Gastrocnemius medialis (tissue), 4 donors: Measurements from ENCODE around the gene UBA6. TPM values are rescaled to one million over a fixed set of nuclear protein-coding genes. Genes with fewer than 3 reads are reported as not detected.
A peak's percentile ranks its signal among the peaks of the same experiment; 100 is the strongest.

Experiments
- ATAC-seq, 2 donors: fragments of 150-250 bp; one replicate each; pipeline ENCODE4 v1.9.1; 2016
- DNase-seq, 2 donors: peaks; one replicate each; pipeline ENCODE4 v3.0.0-alpha.2; 2019
- H3K27ac ChIP-seq, 4 donors: fragments of 200-600 bp; sonication (generic); 1 replicate in 1 of 4; 2 replicates in 3 of 4; pipeline ENCODE4 v1.5.1; 2016 to 2018; ENCODE audit warnings: mild to moderate bottlenecking in 2 of 4, moderate library complexity in 1 of 4
- H3K27me3 ChIP-seq, 3 donors: fragments of 200-600 bp; sonication (generic) in 2 of 3; 1 replicate in 1 of 3; 2 replicates in 2 of 3; pipeline versions ENCODE4 v1.5.1 to v1.6.0; 2016 to 2019; ENCODE audit warnings: mild to moderate bottlenecking in 1 of 3, moderate library complexity in 1 of 3
- H3K36me3 ChIP-seq, 2 donors: fragments of 200-600 bp; sonication (generic) in 1 of 2; one replicate each; pipeline ENCODE4 v1.5.1; 2017 to 2018
- H3K4me1 ChIP-seq, 2 donors: fragments of 200-600 bp; sonication (generic) in 1 of 2; one replicate each; pipeline ENCODE4 v1.5.1; 2016 to 2017; ENCODE audit warnings: mild to moderate bottlenecking in 2 of 2
- H3K4me3 ChIP-seq, 4 donors: fragments of 200-600 bp; sonication (generic) in 3 of 4; 1 replicate in 1 of 4; 2 replicates in 3 of 4; pipeline ENCODE4 v1.5.1; 2016 to 2019; ENCODE audit warnings: mild to moderate bottlenecking in 2 of 4
- H3K9me3 ChIP-seq, 3 donors: fragments of 200-600 bp; sonication (generic) in 2 of 3; 1 replicate in 1 of 3; 2 replicates in 2 of 3; pipeline ENCODE4 v1.5.1; 2016 to 2019
- POLR2A ChIP-seq, 2 donors: fragments of 450-650 bp; IDR thresholded peaks; one replicate each; pipeline ENCODE4 v1.6.1; 2017; ENCODE audit warnings: antibody characterized with exemption in 2 of 2, mild to moderate bottlenecking in 2 of 2, moderate library complexity in 2 of 2
- in situ Hi-C, 4 donors: fragments of 200-750 bp; cut with MboI; loops; one replicate each; pipeline versions ENCODE4 v1.15.0 to v1.8.0; 2017; ENCODE audit warnings: low sequenced_read_pairs in 4 of 4
- intact Hi-C: fragments of 100-400 bp; cut with DNase I; formaldehyde crosslinking; loops from one replicate; pipeline ENCODE4 v1.15.1; 2023; ENCODE audit warnings: low total_unique reads
- total RNA-seq, 4 donors: library from RNA; depleted of rRNA; stranded (reverse); fragments of >200 nt; gene quantifications; one replicate each; pipeline versions ENCODE4 v1.1.0 to v1.2.3, GENCODE V29; 2016
- TF ChIP-seq, protein P1 (sequence below), 5 experiments: fragments of 450-650 bp in 3 of 5; fragments of 200-600 bp in 2 of 5; sonication (generic) in 2 of 5; IDR thresholded peaks in 4 of 5; conservative IDR thresholded peaks in 1 of 5; 1 replicate in 4 of 5; 2 replicates in 1 of 5; pipeline ENCODE4 v1.5.1; 2016 to 2019; ENCODE audit warnings: antibody characterized with exemption in 5 of 5, mild to moderate bottlenecking in 3 of 5, moderate library complexity in 3 of 5

The UBA6 gene
- total RNA-seq, 4 donors from 2014 or later, result 38.9 to 103 (median 46.3) TPM

GRCh38 chr4:67576538-67576937 lies 124.4 kb downstream of the UBA6 start:
- Histone ChIP-seq H3K27me3 (no peaks in the 10 kb centered on the region), H3K4me3 (no peak overlapping the region), H3K4me1 (no peaks in the 10 kb centered on the region), H3K27ac (no peak overlapping the region), H3K36me3 (no peaks in the 10 kb centered on the region), H3K9me3 (no peaks in the 10 kb centered on the region)
- DNase-seq, result no peak
- in situ Hi-C loops (no loop called here), intact Hi-C loops (no loop called here)
- TF ChIP-seq POLR2A (IDR thresholded peaks at IDR 0.05), result no peak
- TF ChIP-seq, protein P1, sequence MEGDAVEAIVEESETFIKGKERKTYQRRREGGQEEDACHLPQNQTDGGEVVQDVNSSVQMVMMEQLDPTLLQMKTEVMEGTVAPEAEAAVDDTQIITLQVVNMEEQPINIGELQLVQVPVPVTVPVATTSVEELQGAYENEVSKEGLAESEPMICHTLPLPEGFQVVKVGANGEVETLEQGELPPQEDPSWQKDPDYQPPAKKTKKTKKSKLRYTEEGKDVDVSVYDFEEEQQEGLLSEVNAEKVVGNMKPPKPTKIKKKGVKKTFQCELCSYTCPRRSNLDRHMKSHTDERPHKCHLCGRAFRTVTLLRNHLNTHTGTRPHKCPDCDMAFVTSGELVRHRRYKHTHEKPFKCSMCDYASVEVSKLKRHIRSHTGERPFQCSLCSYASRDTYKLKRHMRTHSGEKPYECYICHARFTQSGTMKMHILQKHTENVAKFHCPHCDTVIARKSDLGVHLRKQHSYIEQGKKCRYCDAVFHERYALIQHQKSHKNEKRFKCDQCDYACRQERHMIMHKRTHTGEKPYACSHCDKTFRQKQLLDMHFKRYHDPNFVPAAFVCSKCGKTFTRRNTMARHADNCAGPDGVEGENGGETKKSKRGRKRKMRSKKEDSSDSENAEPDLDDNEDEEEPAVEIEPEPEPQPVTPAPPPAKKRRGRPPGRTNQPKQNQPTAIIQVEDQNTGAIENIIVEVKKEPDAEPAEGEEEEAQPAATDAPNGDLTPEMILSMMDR (IDR thresholded peaks at IDR 0.05 in 4 of 5, conservative IDR thresholded peaks at IDR 0.05 in 1 of 5), result no peak
- ATAC-seq, result no peak

- intact Hi-C loops (no loop called here), in situ Hi-C loops (no loop called here)
- no peak for TF ChIP-seq POLR2A (IDR thresholded peaks at IDR 0.05)
- TF ChIP-seq, protein P1 (IDR thresholded peaks at IDR 0.05 in 4 of 5, conservative IDR thresholded peaks at IDR 0.05 in 1 of 5), result no peak
- Histone ChIP-seq H3K4me1 (no peaks in the 10 kb centered on the region), H3K27ac (no peak overlapping the region), H3K4me3 (no peak overlapping the region), H3K36me3 (no peaks in the 10 kb centered on the region), H3K9me3 (no peaks in the 10 kb centered on the region), H3K27me3 (no peaks in the 10 kb centered on the region)
- ATAC-seq (no peak), DNase-seq (no peak)
Observed at GRCh38 chr4:67576059-67576466, 124.9 kb downstream of the UBA6 start.

DNA sequence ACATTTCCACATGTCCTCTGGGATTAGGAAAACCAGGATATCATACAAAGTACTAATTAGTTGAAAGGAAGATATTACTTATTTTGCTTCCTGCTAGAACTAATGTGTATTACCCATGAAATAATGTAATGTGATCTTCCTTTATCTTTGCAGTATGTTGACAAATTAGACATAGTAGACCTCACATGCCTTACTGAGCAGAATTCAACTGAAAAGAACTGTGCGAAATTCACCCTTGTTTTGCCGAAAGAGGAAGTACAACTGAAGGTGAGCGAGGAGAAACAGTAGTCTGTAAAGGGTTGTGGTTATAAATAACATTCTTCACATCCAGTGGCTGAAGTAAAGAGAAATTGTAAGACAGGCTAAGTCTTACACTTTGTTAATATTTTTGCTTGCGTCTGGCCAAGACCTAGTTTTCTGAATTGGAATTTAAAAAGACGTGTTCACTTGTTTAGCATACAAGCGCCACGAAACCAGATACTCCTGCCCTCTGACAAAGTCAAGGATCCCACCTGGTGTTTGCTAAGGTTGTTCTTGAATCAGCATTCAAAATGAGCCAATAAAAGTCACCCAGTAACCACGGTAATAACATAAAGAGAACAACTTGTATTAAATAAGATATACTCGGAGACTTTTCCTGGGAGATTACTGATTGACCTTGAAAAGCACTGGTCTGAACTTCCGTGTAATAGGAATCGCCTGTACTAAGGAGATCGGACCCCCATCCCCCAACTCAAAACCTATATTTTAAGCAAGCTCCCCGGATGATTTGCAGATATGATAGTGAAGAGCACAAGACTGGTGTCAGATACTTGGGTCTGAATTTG lies 125.5 kb downstream of the UBA6 start:
- ATAC-seq (peak in 1 of 2 donors; percentile 18), DNase-seq (no peak)
- TF ChIP-seq, protein P1 (IDR thresholded peaks at IDR 0.05 in 4 of 5, conservative IDR thresholded peaks at IDR 0.05 in 1 of 5), result no peak
- TF ChIP-seq POLR2A (IDR thresholded peaks at IDR 0.05), result no peak
- in situ Hi-C loops, result no loop called here
- Histone ChIP-seq H3K27me3 (no peaks in the 10 kb centered on the region), H3K36me3 (no peaks in the 10 kb centered on the region), H3K4me1 (no peaks in the 10 kb centered on the region), H3K9me3 (no peaks in the 10 kb centered on the region), H3K27ac (no peak overlapping the region), H3K4me3 (peak overlapping the region in 2 of 4 donors; percentile 5 to 33)
- intact Hi-C loops, result no loop called here

- Histone ChIP-seq H3K9me3 (no peaks in the 10 kb centered on the region), H3K27me3 (no peaks in the 10 kb centered on the region), H3K36me3 (no peaks in the 10 kb centered on the region), H3K4me3 (no peak overlapping the region), H3K4me1 (no peaks in the 10 kb centered on the region), H3K27ac (no peak overlapping the region)
- intact Hi-C loops (no loop called here), in situ Hi-C loops (no loop called here)
- TF ChIP-seq, protein P1 (IDR thresholded peaks at IDR 0.05 in 4 of 5, conservative IDR thresholded peaks at IDR 0.05 in 1 of 5), result no peak
- TF ChIP-seq POLR2A (IDR thresholded peaks at IDR 0.05), result no peak
- ATAC-seq, result no peak
- no peak for DNase-seq
Observed at GRCh38 chr4:67573193-67573592, 127.8 kb downstream of the UBA6 start.
